Kidney (tissue), 14 donors: ENCODE measurements around the gene IQSEC1. TPM values are rescaled to one million over a fixed set of nuclear protein-coding genes. Genes with fewer than 3 reads are reported as not detected.

ENCODE experiments used
- DNase-seq, 5 donors: peaks; one replicate each; pipeline ENCODE4 v3.0.0-alpha.2; 2013 to 2020
- FAIRE-seq: peaks from 2 replicates; lab custom pipeline; 2012; peaks lifted over from hg19 to GRCh38; lab: Jason Lieb, UNC
- H3K27ac ChIP-seq, 2 donors: one replicate each; pipeline ENCODE4 v1.7.0; 2013; ENCODE audit warnings: low read depth in 2 of 2, low read length in 2 of 2, inconsistent platforms in 1 of 2
- H3K27me3 ChIP-seq: one replicate; pipeline ENCODE4 v1.7.1; 2013; ENCODE audit warnings: low read length, inconsistent platforms; ENCODE audit not compliant: control insufficient read depth, insufficient read depth
- H3K36me3 ChIP-seq, 3 donors: one replicate each; pipeline versions ENCODE4 v1.7.0 to v1.7.1; 2013; ENCODE audit warnings: low read length in 3 of 3, control low read depth in 1 of 3, inconsistent platforms in 1 of 3; ENCODE audit not compliant: insufficient read depth in 3 of 3, control insufficient read depth in 2 of 3
- H3K4me1 ChIP-seq, 3 donors: one replicate each; pipeline versions ENCODE4 v1.7.0 to v1.7.1; 2013; ENCODE audit warnings: low read length in 3 of 3, inconsistent platforms in 1 of 3, low read depth in 1 of 3; ENCODE audit not compliant: control insufficient read depth in 2 of 3, insufficient read depth in 2 of 3
- H3K4me3 ChIP-seq, 3 donors: one replicate each; pipeline versions ENCODE4 v1.7.0 to v1.8.1; 2013; ENCODE audit warnings: low read length in 3 of 3, control low read depth in 1 of 3, inconsistent platforms in 1 of 3
- H3K9ac ChIP-seq, 3 donors: one replicate each; pipeline versions ENCODE4 v1.7.0 to v1.7.1; 2013; ENCODE audit warnings: low read length in 3 of 3, control low read depth in 1 of 3, inconsistent platforms in 1 of 3
- H3K9me3 ChIP-seq, 3 donors: one replicate each; pipeline versions ENCODE4 v1.7.0 to v1.7.1; 2013; ENCODE audit warnings: low read length in 3 of 3, control low read depth in 1 of 3, inconsistent platforms in 1 of 3; ENCODE audit not compliant: control insufficient read depth in 2 of 3, insufficient read depth in 1 of 3
- CTCF ChIP-seq: IDR thresholded peaks from 3 replicates; pipeline ENCODE4 v1.5.1; 2012; ENCODE audit warnings: mild to moderate bottlenecking, moderate library complexity, borderline replicate concordance; ENCODE audit not compliant: insufficient read depth; ENCODE audit errors: extremely low read depth
- intact Hi-C: fragments of 100-400 bp; cut with DNase I; formaldehyde crosslinking; loops from one replicate; pipeline ENCODE4 v1.11.1; 2022
- polyA plus RNA-seq: library from polyadenylated mRNA; stranded (reverse); fragments of 350-450 nt; fragmentation: Illumina TruSeq; extraction: RNeasy Lipid Tissue Mini Kit (QIAGEN cat#74804); gene quantifications from one replicate; pipeline ENCODE4 v1.2.3, GENCODE V29; 2014; ENCODE audit warnings: low read depth, low replicate concordance; ENCODE audit not compliant: insufficient read depth
- total RNA-seq: library from RNA; stranded (reverse); fragmentation: NEBNext Ultra II Directional; extraction: Animal tissue kit (Norgen Biotek cat#: 25700); gene quantifications from one replicate; pipeline ENCODE4 v1.2.1, GENCODE V29; 2021
- donor health status: control.
- donor health status: control.
- donor health status: control.
- donor health status: control.
- donor health status: control.
- donor health status: DM: yes; HTN: yes; CAD: no.
- donor health status: Normal renal cell carcinoma (clear cell type).

IQSEC1 gene
- total and polyA plus RNA-seq, 2 donors from 2014 or later: 15.1 to 45.7 TPM

GRCh38 chr3:12946251-12946648, 127.0 kb downstream of the IQSEC1 start:
- no peak for DNase-seq
- Histone ChIP-seq H3K4me3 (no peak overlapping the region), H3K9ac (no peak overlapping the region), H3K27ac (no peak overlapping the region), H3K9me3 (no peaks in the 10 kb centered on the region), H3K36me3 (peaks cover 0 to 2% (median 0%) of the 10 kb centered on the region in 3 donors), H3K4me1 (peaks cover 0 to 21% (median 13%) of the 10 kb centered on the region in 3 donors), H3K27me3 (no peaks in the 10 kb centered on the region)
- intact Hi-C loops: no loop called here
- TF ChIP-seq CTCF: no peak
- FAIRE-seq: no peak

- Histone ChIP-seq H3K4me1 (peaks cover 0 to 21% (median 13%) of the 10 kb centered on the region in 3 donors), H3K27me3 (no peaks in the 10 kb centered on the region), H3K9ac (no peak overlapping the region), H3K27ac (no peak overlapping the region), H3K9me3 (no peaks in the 10 kb centered on the region), H3K36me3 (peaks cover 0 to 5% (median 0%) of the 10 kb centered on the region in 3 donors), H3K4me3 (no peak overlapping the region)
- DNase-seq (peak in 2 of 5 donors; percentile 29 to 31), FAIRE-seq (no peak)
- no peak for TF ChIP-seq CTCF
- intact Hi-C loops: no loop called here
These were observed 128.4 kb downstream of the IQSEC1 start for GRCh38 chr3:12944849-12945248.

DNA sequence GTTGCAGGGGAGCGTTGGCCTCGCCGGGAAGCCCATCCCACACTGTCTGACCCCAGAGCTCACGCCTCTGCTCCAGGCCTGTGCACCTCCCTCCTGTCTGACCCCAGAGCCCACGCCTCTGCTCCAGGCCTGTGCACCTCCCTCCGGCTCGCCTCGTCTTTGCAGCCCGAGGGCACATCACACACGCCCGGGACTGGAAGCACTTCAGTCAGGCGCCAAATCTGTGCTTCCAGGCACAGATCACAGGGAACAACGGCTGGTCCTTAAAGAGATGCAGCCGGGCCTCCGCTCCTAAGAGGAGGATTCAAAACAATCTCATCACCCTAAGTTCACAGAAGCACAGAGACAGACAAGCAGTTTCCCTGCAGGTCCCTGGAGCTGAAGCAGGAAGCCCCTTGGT, 128.8 kb downstream of the IQSEC1 start:
- Histone ChIP-seq H3K36me3 (peaks cover 0 to 7% (median 0%) of the 10 kb centered on the region in 3 donors), H3K4me1 (peaks cover 0 to 20% (median 13%) of the 10 kb centered on the region in 3 donors), H3K9me3 (no peaks in the 10 kb centered on the region), H3K4me3 (no peak overlapping the region), H3K27me3 (no peaks in the 10 kb centered on the region), H3K27ac (no peak overlapping the region), H3K9ac (no peak overlapping the region)
- DNase-seq (peak in 4 of 5 donors; percentile 59 to 66 (median 65)), FAIRE-seq (no peak)
- TF ChIP-seq CTCF: no peak
- intact Hi-C loops: no loop called here
